Measurements from ENCODE around the gene PPP3CA.
"Not testable (repeated sequence)": the region's sequence is repeated elsewhere in the genome, so short reads cannot be mapped to it uniquely, and the experiment has no call there.

The PPP3CA gene

GRCh38 chr4:101147283-101147682, 200.0 kb downstream of the PPP3CA start:
- no peak for DNase-seq

- no peak for DNase-seq
These were observed 202.3 kb downstream of the PPP3CA start for GRCh38 chr4:101145021-101145420.

GRCh38 chr4:101142259-101142658, 205.1 kb downstream of the PPP3CA start:
- DNase-seq: no peak

GRCh38 chr4:101141855-101142254, 205.5 kb downstream of the PPP3CA start:
- DNase-seq: no peak

GRCh38 chr4:101141230-101141629, 206.1 kb downstream of the PPP3CA start:
- no peak for DNase-seq

- DNase-seq: no peak
These were observed 207.1 kb downstream of the PPP3CA start for GRCh38 chr4:101140228-101140627.

GRCh38 chr4:101136373-101137370, 210.7 kb downstream of the PPP3CA start:
- no peak for DNase-seq

GRCh38 chr4:101135371-101136010, 211.8 kb downstream of the PPP3CA start:
- no peak for DNase-seq

- not testable (repeated sequence) for DNase-seq
These were observed 216.3 kb downstream of the PPP3CA start for GRCh38 chr4:101131058-101131457.

- DNase-seq: not testable (repeated sequence)
These were observed 218.4 kb downstream of the PPP3CA start for GRCh38 chr4:101128898-101129297.

- no peak for DNase-seq
These were observed 218.9 kb downstream of the PPP3CA start for GRCh38 chr4:101128473-101128872.

GRCh38 chr4:101127176-101127790, 220.0 kb downstream of the PPP3CA start:
- no peak for DNase-seq

GRCh38 chr4:101126059-101126458, 221.3 kb downstream of the PPP3CA start:
- no peak for DNase-seq

- no peak for DNase-seq
These were observed 222.0 kb downstream of the PPP3CA start for GRCh38 chr4:101125045-101125942.

GRCh38 chr4:101123231-101123630, 224.1 kb downstream of the PPP3CA start:
- DNase-seq: no peak

GRCh38 chr4:101122019-101122418, 225.3 kb downstream of the PPP3CA start:
- no peak for DNase-seq

- DNase-seq: no peak
These were observed 228.2 kb downstream of the PPP3CA start for GRCh38 chr4:101119141-101119540.

- DNase-seq: no peak
These were observed 228.7 kb downstream of the PPP3CA start for GRCh38 chr4:101118617-101119016.

GRCh38 chr4:101115887-101116286, 231.4 kb downstream of the PPP3CA start:
- no peak for DNase-seq

GRCh38 chr4:101114936-101115372, 232.4 kb downstream of the PPP3CA start:
- peak in 13 of 58 donors; percentile 23 to 91 (median 34) for DNase-seq
